Gastroesophageal sphincter (tissue), 4 donors: ENCODE data around the gene DRGX. TPM values are rescaled to one million over a fixed set of nuclear protein-coding genes. Genes with fewer than 3 reads are reported as not detected.

ENCODE experiments used
- ATAC-seq: fragments of 150-250 bp; one replicate; pipeline ENCODE4 v1.9.1; 2016; ENCODE audit warnings: mild to moderate bottlenecking, moderate library complexity
- H3K27ac ChIP-seq, 4 donors: fragments of 200-600 bp; sonication (generic) in 3 of 4; 1 replicate in 3 of 4; 2 replicates in 1 of 4; pipeline ENCODE4 v1.5.1; 2016 to 2019
- H3K27me3 ChIP-seq: fragments of 200-600 bp; sonication (generic); one replicate; pipeline ENCODE4 v1.5.1; 2019
- H3K36me3 ChIP-seq, 2 donors: fragments of 200-600 bp; sonication (generic); one replicate each; pipeline ENCODE4 v1.5.1; 2019; ENCODE audit warnings: control low read depth in 1 of 2
- H3K4me1 ChIP-seq, 3 donors: fragments of 200-600 bp; sonication (generic); 1 replicate in 2 of 3; 2 replicates in 1 of 3; pipeline ENCODE4 v1.5.1; 2016 to 2019; ENCODE audit warnings: control low read depth in 2 of 3
- H3K4me3 ChIP-seq, 2 donors: fragments of 200-600 bp; sonication (generic); one replicate each; pipeline ENCODE4 v1.5.1; 2019; ENCODE audit warnings: mild to moderate bottlenecking in 1 of 2, moderate library complexity in 1 of 2
- H3K9me3 ChIP-seq, 3 donors: fragments of 200-600 bp; sonication (generic); one replicate each; pipeline ENCODE4 v1.5.1; 2017 to 2019; ENCODE audit warnings: control low read depth in 2 of 3
- CTCF ChIP-seq, 4 experiments: fragments of 200-600 bp in 2 of 4; fragments of 450-650 bp in 2 of 4; sonication (generic) in 1 of 4; IDR thresholded peaks; one replicate each; pipeline ENCODE4 v1.5.1; 2017 to 2019; ENCODE audit warnings: antibody characterized with exemption in 4 of 4, mild to moderate bottlenecking in 2 of 4, moderate library complexity in 2 of 4
- EP300 ChIP-seq: sonication (generic); formaldehyde crosslinking; IDR thresholded peaks from one replicate; pipeline ENCODE4 v1.6.1; 2017; ENCODE audit warnings: antibody characterized with exemption, mild to moderate bottlenecking
- POLR2A ChIP-seq, 2 donors: fragments of 450-650 bp; IDR thresholded peaks; one replicate each; pipeline ENCODE4 v1.6.1; 2017; ENCODE audit warnings: antibody characterized with exemption in 2 of 2, mild to moderate bottlenecking in 2 of 2, moderate library complexity in 1 of 2
- POLR2AphosphoS5 ChIP-seq: sonication (generic); formaldehyde crosslinking; IDR thresholded peaks from one replicate; pipeline ENCODE4 v1.6.1; 2017; ENCODE audit warnings: antibody characterized with exemption
- WGBS, 2 donors: methylation state at CpG; one replicate each; pipeline ENCODE4 v1.1.5; 2018; ENCODE audit warnings: low coverage in 1 of 2; 5-methylcytosine and 5-hydroxymethylcytosine counted together
- total RNA-seq, 4 donors: library from RNA; depleted of rRNA; stranded (reverse); fragments of >200 nt; gene quantifications; one replicate each; pipeline ENCODE4 v1.1.0, GENCODE V29; 2016

The DRGX gene
- total RNA-seq, 4 donors from 2014 or later, result not detected

GRCh38 chr10:49323171-49323895, 72.6 kb downstream of the DRGX start:
- Histone ChIP-seq H3K4me1 (no peaks in the 10 kb centered on the region), H3K27me3 (no peaks in the 10 kb centered on the region), H3K9me3 (no peaks in the 10 kb centered on the region), H3K4me3 (no peak overlapping the region), H3K36me3 (no peaks in the 10 kb centered on the region), H3K27ac (no peak overlapping the region)
- WGBS, 2 donors, result 68 to 80% methylated on average over 1 to 4 of the region's 7 CpGs
- TF ChIP-seq EP300 (no peak), CTCF (IDR thresholded peaks at IDR 0.05) (no peak), POLR2A (IDR thresholded peaks at IDR 0.05) (no peak), POLR2AphosphoS5 (no peak)
- ATAC-seq, result no peak

DNA sequence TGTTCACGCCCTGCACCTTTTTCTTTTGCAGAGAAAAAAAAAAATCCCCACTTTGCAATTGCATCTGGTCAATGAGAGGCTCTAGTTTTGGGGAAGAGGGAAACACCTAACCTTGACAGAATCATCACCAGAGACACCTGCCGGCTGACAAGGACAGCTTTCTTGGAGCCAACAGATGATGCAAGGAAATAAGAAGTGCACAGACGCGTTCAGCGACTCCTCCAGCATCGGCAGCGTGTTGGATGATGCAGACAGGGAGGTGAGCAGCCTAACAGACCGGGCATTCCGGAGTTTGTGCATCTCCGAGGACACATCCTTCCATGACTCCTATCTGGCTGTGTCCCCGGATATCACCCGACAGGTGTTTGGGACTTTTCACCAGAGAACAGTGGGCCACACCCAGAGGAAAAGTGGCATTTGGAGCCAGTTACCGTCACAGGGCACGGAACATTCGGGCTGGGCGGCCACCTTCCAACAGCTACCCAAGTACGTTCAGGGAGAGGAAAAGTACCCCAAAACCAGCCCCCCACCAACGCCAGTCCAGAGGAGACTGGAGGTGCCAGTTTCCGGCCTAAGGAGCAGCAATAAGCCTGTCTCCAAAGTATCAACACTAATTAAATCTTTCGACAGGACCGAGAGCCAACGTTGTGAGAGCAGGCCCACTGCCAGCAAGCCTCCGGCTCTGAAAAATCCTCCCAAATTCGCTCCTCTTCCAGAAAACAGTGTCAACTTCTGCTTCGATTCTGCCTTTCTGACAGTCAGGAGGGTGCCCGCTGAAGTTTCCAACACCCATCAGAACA, 73.3 kb downstream of the DRGX start:
- H3K4me3 ChIP-seq, result no peak overlapping the region
- no peaks in the 10 kb centered on the region for H3K4me1 ChIP-seq
- TF ChIP-seq POLR2A (IDR thresholded peaks at IDR 0.05) (no peak), CTCF (IDR thresholded peaks at IDR 0.05) (no peak), EP300 (no peak), POLR2AphosphoS5 (no peak)
- H3K9me3 ChIP-seq, result no peaks in the 10 kb centered on the region
- no peaks in the 10 kb centered on the region for H3K27me3 ChIP-seq
- no peak for ATAC-seq
- 86 to 89% methylated on average over 4 to 6 of the region's 26 CpGs for WGBS, 2 donors
- H3K27ac ChIP-seq, result no peak overlapping the region
- H3K36me3 ChIP-seq, result no peaks in the 10 kb centered on the region

DNA sequence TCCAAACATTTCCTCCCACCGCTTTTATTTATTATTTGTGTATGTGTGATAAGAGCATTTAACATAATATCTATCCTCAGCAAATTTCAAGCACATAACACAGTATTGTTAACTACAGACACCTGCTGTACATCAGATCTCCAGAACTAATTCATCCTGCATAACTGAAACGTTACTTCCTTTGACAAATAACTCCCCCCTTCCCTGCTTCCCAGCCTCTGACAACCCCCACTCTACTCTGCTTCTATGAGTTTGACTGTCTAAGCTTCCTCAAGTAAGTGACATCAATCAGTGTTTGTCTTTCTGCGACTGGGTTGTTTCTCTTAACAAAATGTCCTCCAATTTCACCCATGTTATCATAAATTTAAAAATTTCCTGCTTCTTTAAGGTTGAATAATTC, 74.9 kb downstream of the DRGX start:
- Histone ChIP-seq H3K27ac (no peak overlapping the region), H3K27me3 (no peaks in the 10 kb centered on the region), H3K36me3 (no peaks in the 10 kb centered on the region), H3K4me3 (no peak overlapping the region), H3K9me3 (no peaks in the 10 kb centered on the region), H3K4me1 (no peaks in the 10 kb centered on the region)
- 40 to 48% methylated on average over 3 of the region's 3 CpGs for WGBS, 2 donors
- no peak for ATAC-seq
- no peak for TF ChIP-seq POLR2AphosphoS5
- no peak for TF ChIP-seq EP300
- no peak for TF ChIP-seq CTCF (IDR thresholded peaks at IDR 0.05)
- no peak for TF ChIP-seq POLR2A (IDR thresholded peaks at IDR 0.05)

DNA sequence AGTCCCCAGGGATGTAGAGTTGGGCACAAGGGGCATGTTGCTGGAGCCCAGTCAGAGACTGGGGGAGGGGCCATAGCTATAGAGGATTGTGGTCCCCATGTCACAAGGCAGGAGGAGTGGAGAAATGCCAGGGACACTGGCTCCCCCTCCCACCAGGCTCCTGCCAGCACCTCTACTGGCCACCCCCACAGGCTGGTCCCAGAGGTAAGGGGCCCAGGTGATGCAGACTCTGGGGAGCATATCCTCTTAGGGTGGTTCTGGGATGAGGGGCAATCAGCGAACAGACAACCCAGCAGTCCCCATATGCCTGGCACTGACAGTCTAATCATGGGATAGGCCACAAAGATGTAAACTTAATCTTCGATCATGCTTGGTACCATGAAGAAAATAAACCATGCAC, 75.7 kb downstream of the DRGX start:
- TF ChIP-seq CTCF (IDR thresholded peaks at IDR 0.05) (no peak), EP300 (no peak), POLR2AphosphoS5 (no peak), POLR2A (IDR thresholded peaks at IDR 0.05) (no peak)
- Histone ChIP-seq H3K36me3 (no peaks in the 10 kb centered on the region), H3K27ac (no peak overlapping the region), H3K4me3 (no peak overlapping the region), H3K27me3 (no peaks in the 10 kb centered on the region), H3K4me1 (no peaks in the 10 kb centered on the region), H3K9me3 (no peaks in the 10 kb centered on the region)
- no peak for ATAC-seq
- WGBS, 2 donors, result 80 to 100% methylated on average over 1 of the region's 2 CpGs
